GM23338 (cell line): Measurements from ENCODE around the gene IFNE. TPM values are rescaled to one million over a fixed set of nuclear protein-coding genes. Genes with fewer than 3 reads are reported as not detected.

Experiments used
- ATAC-seq: fragments of 200-7000 bp; cut with Tn5 transposase; 3 replicates; pipeline ENCODE4 v1.9.1; 2020
- DNase-seq: peaks from one replicate; pipeline ENCODE4 v3.0.0-alpha.2; 2015; ENCODE audit warnings: low spot score
- H2AFZ ChIP-seq: fragments of 200-600 bp; sonication (generic); 2 replicates; pipeline ENCODE4 v1.8.0; 2016; ENCODE audit warnings: antibody characterized with exemption, mild to moderate bottlenecking, moderate library complexity
- H3F3A ChIP-seq: fragments of 200-600 bp; sonication (generic); replicated peaks from 2 replicates; pipeline ENCODE4 v1.8.0; 2017; ENCODE audit warnings: antibody characterized with exemption, mixed run types, low read depth
- H3K27ac ChIP-seq: fragments of 200-600 bp; sonication (generic); 2 replicates; pipeline ENCODE4 v1.6.1; 2016; ENCODE audit warnings: low read depth
- H3K27me3 ChIP-seq: fragments of 200-600 bp; sonication (generic); 2 replicates; pipeline ENCODE4 v1.8.0; 2016; ENCODE audit warnings: mild to moderate bottlenecking, mixed run types, moderate library complexity; ENCODE audit not compliant: insufficient read depth
- H3K36me3 ChIP-seq: fragments of 200-600 bp; sonication (generic); 2 replicates; pipeline ENCODE4 v1.8.0; 2016; ENCODE audit warnings: mild to moderate bottlenecking; ENCODE audit not compliant: insufficient read depth
- H3K4me1 ChIP-seq: fragments of 200-600 bp; sonication (generic); 2 replicates; pipeline ENCODE4 v1.8.0; 2016; ENCODE audit warnings: mild to moderate bottlenecking, moderate library complexity; ENCODE audit not compliant: insufficient read depth
- H3K4me2 ChIP-seq: fragments of 200-600 bp; sonication (generic); 2 replicates; pipeline ENCODE4 v1.7.1; 2017; ENCODE audit warnings: mixed run types
- H3K4me3 ChIP-seq: fragments of 200-600 bp; sonication (generic); 2 replicates; pipeline ENCODE4 v1.6.1; 2016; ENCODE audit warnings: mixed run types
- H3K79me2 ChIP-seq: fragments of 200-600 bp; sonication (generic); replicated peaks from 2 replicates; pipeline ENCODE4 v1.8.0; 2017; ENCODE audit warnings: mild to moderate bottlenecking; ENCODE audit not compliant: insufficient read depth
- H3K9me2 ChIP-seq: fragments of 200-600 bp; sonication (generic); 2 replicates; pipeline ENCODE4 v1.8.0; 2017; ENCODE audit not compliant: insufficient read depth
- H4K20me1 ChIP-seq: fragments of 200-600 bp; sonication (generic); replicated peaks from 2 replicates; pipeline ENCODE4 v1.8.0; 2017; ENCODE audit warnings: mild to moderate bottlenecking; ENCODE audit not compliant: insufficient read depth
- H3K27ac Mint-ChIP-seq: 2 replicates; pipeline ENCODE4 v1.8.0; 2020; ENCODE audit warnings: inconsistent platforms, mild to moderate bottlenecking, moderate library complexity, mixed read lengths
- H3K27me3 Mint-ChIP-seq: 3 replicates; pipeline ENCODE4 v1.8.0; 2022; ENCODE audit warnings: low read depth, mild to moderate bottlenecking, moderate library complexity, mixed read lengths, inconsistent platforms; ENCODE audit not compliant: insufficient read depth, poor library complexity
- H3K36me3 Mint-ChIP-seq: 3 replicates; pipeline ENCODE4 v1.8.0; 2021; ENCODE audit warnings: low read depth, mild to moderate bottlenecking, inconsistent platforms, moderate library complexity, mixed read lengths
- H3K4me1 Mint-ChIP-seq: 3 replicates; pipeline ENCODE4 v1.8.0; 2020; ENCODE audit warnings: mild to moderate bottlenecking, inconsistent platforms, mixed read lengths
- H3K4me3 Mint-ChIP-seq: 3 replicates; pipeline ENCODE4 v1.8.0; 2021; ENCODE audit warnings: moderate library complexity, mild to moderate bottlenecking, inconsistent platforms, mixed read lengths
- H3K9me3 Mint-ChIP-seq: 3 replicates; pipeline ENCODE4 v1.8.0; 2020; ENCODE audit warnings: moderate library complexity, mild to moderate bottlenecking, inconsistent platforms, mixed read lengths
- CREB1 ChIP-seq: fragments of 250-450 bp; sonication (Bioruptor Pico); IDR thresholded peaks from 2 replicates; pipeline ENCODE4 v1.5.0; 2020; ENCODE audit warnings: low read depth, mild to moderate bottlenecking, moderate library complexity
- EZH2phosphoT487 ChIP-seq: fragments of 200-600 bp; sonication (generic); IDR thresholded peaks from one replicate; pipeline ENCODE4 v1.8.1; 2018; ENCODE audit warnings: antibody characterized with exemption; ENCODE audit not compliant: unreplicated experiment
- JUNB ChIP-seq: IDR thresholded peaks from one replicate; pipeline ENCODE4 v1.6.1; 2016; ENCODE audit warnings: antibody characterized with exemption; ENCODE audit not compliant: unreplicated experiment
- NANOG ChIP-seq: IDR thresholded peaks from 2 replicates; pipeline ENCODE4 v1.6.1; 2016; ENCODE audit warnings: antibody characterized with exemption, borderline replicate concordance
- POLR2AphosphoS5 ChIP-seq: IDR thresholded peaks from 2 replicates; pipeline ENCODE4 v1.6.1; 2016; ENCODE audit warnings: antibody characterized with exemption, low read depth
- ZNF114 ChIP-seq: fragments of 250-450 bp; sonication (Bioruptor Pico); IDR thresholded peaks from 2 replicates; pipeline ENCODE4 v1.5.0; 2020; ENCODE audit warnings: mild to moderate bottlenecking, moderate library complexity
- ZNF331 ChIP-seq: fragments of 250-450 bp; sonication (Bioruptor Pico); IDR thresholded peaks from 2 replicates; pipeline ENCODE4 v1.5.0; 2020; ENCODE audit warnings: low read depth, mild to moderate bottlenecking, moderate library complexity
- polyA plus RNA-seq: library from polyadenylated mRNA; unstranded; fragments of >200 nt; fragmentation: Nextera tagmentation; extraction: Ambion mirVana; gene quantifications from 2 replicates; pipeline ENCODE4 v1.2.1, GENCODE V29; 2016
- total RNA-seq: library from RNA; depleted of rRNA; stranded (reverse); fragments of >200 nt; shearing (Covaris generic); gene quantifications from 2 replicates; pipeline ENCODE4 v1.2.3, GENCODE V29; 2014
- TF ChIP-seq, protein P1 (sequence below): fragments of 250-450 bp; sonication (Bioruptor Pico); IDR thresholded peaks from 2 replicates; pipeline ENCODE4 v1.5.0; 2020; ENCODE audit warnings: mild to moderate bottlenecking, moderate library complexity
- TF ChIP-seq, protein P2 (sequence below), 2 experiments: fragments of 200-600 bp in 1 of 2; sonication (generic) in 1 of 2; conservative IDR thresholded peaks; 2 replicates each; pipeline versions ENCODE4 v1.5.1 to v1.6.1; 2016 to 2017; ENCODE audit warnings: antibody characterized with exemption in 2 of 2, low read depth in 2 of 2, mild to moderate bottlenecking in 2 of 2, moderate library complexity in 1 of 2
- TF ChIP-seq, protein P3 (sequence below): IDR thresholded peaks from one replicate; pipeline ENCODE4 v1.6.1; 2018; ENCODE audit warnings: antibody characterized with exemption; ENCODE audit not compliant: unreplicated experiment

Gene IFNE
- total and polyA plus RNA-seq, 2 experiments from 2014 or later, result 0.21 TPM; not detected in 1

DNA sequence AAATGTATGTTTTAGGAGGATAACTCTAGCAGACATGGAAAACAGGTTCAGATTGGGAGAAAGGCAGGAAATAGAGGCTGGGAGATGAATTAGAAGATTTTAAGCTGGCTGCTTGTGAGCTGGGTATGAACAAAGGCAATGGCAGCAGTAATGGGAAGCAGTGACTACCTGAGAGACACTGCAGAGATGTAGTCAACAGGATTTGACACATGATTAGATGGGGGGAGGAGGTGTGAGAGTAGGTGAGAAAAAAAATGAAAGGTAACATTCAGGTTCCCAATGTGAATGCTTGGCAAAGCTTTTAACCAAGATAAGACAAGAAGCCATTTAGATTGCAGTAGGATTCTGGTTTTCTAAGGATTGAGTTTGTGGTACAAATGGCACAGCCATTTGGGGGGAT is 22.8 kb upstream of the IFNE start:
- H3K27me3 ChIP-seq, result no peaks in the 10 kb centered on the region
- no peaks in the 10 kb centered on the region for H3K27me3 Mint-ChIP-seq
- no peaks in the 10 kb centered on the region for H3K9me3 Mint-ChIP-seq
- peaks cover 10% of the 10 kb centered on the region for H3K4me1 Mint-ChIP-seq
- no peaks in the 10 kb centered on the region for H3K36me3 ChIP-seq
- no peak overlapping the region for H3K27ac Mint-ChIP-seq
- no peaks in the 10 kb centered on the region for H3K79me2 ChIP-seq
- H4K20me1 ChIP-seq, result no peaks in the 10 kb centered on the region; the same call in 1 of the 2 replicates
- no peak overlapping the region for H3K27ac ChIP-seq
- H3K4me3 ChIP-seq, result no peak overlapping the region
- DNase-seq (no peak), ATAC-seq (no peak)
- no peak overlapping the region for H2AFZ ChIP-seq
- no peak overlapping the region for H3K4me3 Mint-ChIP-seq
- peaks cover 31% of the 10 kb centered on the region for H3K4me1 ChIP-seq
- no peaks in the 10 kb centered on the region for H3K36me3 Mint-ChIP-seq
- no peaks in the 10 kb centered on the region for H3F3A ChIP-seq
- H3K4me2 ChIP-seq, result no peak overlapping the region
- TF ChIP-seq EZH2phosphoT487, result no peak
- no peak for TF ChIP-seq JUNB
- no peak for TF ChIP-seq ZNF331 (CRISPR knock-in tag)
- TF ChIP-seq, protein P1, sequence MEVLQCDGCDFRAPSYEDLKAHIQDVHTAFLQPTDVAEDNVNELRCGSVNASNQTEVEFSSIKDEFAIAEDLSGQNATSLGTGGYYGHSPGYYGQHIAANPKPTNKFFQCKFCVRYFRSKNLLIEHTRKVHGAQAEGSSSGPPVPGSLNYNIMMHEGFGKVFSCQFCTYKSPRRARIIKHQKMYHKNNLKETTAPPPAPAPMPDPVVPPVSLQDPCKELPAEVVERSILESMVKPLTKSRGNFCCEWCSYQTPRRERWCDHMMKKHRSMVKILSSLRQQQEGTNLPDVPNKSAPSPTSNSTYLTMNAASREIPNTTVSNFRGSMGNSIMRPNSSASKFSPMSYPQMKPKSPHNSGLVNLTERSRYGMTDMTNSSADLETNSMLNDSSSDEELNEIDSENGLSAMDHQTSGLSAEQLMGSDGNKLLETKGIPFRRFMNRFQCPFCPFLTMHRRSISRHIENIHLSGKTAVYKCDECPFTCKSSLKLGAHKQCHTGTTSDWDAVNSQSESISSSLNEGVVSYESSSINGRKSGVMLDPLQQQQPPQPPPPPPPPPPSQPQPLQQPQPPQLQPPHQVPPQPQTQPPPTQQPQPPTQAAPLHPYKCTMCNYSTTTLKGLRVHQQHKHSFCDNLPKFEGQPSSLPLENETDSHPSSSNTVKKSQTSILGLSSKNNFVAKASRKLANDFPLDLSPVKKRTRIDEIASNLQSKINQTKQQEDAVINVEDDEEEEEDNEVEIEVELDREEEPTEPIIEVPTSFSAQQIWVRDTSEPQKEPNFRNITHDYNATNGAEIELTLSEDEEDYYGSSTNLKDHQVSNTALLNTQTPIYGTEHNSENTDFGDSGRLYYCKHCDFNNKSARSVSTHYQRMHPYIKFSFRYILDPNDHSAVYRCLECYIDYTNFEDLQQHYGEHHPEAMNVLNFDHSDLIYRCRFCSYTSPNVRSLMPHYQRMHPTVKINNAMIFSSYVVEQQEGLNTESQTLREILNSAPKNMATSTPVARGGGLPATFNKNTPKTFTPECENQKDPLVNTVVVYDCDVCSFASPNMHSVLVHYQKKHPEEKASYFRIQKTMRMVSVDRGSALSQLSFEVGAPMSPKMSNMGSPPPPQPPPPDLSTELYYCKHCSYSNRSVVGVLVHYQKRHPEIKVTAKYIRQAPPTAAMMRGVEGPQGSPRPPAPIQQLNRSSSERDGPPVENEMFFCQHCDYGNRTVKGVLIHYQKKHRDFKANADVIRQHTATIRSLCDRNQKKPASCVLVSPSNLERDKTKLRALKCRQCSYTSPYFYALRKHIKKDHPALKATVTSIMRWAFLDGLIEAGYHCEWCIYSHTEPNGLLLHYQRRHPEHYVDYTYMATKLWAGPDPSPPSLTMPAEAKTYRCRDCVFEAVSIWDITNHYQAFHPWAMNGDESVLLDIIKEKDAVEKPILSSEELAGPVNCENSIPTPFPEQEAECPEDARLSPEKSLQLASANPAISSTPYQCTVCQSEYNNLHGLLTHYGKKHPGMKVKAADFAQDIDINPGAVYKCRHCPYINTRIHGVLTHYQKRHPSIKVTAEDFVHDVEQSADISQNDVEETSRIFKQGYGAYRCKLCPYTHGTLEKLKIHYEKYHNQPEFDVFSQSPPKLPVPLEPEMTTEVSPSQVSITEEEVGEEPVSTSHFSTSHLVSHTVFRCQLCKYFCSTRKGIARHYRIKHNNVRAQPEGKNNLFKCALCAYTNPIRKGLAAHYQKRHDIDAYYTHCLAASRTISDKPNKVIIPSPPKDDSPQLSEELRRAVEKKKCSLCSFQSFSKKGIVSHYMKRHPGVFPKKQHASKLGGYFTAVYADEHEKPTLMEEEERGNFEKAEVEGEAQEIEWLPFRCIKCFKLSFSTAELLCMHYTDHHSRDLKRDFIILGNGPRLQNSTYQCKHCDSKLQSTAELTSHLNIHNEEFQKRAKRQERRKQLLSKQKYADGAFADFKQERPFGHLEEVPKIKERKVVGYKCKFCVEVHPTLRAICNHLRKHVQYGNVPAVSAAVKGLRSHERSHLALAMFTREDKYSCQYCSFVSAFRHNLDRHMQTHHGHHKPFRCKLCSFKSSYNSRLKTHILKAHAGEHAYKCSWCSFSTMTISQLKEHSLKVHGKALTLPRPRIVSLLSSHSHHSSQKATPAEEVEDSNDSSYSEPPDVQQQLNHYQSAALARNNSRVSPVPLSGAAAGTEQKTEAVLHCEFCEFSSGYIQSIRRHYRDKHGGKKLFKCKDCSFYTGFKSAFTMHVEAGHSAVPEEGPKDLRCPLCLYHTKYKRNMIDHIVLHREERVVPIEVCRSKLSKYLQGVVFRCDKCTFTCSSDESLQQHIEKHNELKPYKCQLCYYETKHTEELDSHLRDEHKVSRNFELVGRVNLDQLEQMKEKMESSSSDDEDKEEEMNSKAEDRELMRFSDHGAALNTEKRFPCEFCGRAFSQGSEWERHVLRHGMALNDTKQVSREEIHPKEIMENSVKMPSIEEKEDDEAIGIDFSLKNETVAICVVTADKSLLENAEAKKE (CRISPR knock-in tag), result no peak
- TF ChIP-seq POLR2AphosphoS5, result no peak
- TF ChIP-seq NANOG, result no peak
- TF ChIP-seq CREB1, result no peak
- TF ChIP-seq, protein P2, sequence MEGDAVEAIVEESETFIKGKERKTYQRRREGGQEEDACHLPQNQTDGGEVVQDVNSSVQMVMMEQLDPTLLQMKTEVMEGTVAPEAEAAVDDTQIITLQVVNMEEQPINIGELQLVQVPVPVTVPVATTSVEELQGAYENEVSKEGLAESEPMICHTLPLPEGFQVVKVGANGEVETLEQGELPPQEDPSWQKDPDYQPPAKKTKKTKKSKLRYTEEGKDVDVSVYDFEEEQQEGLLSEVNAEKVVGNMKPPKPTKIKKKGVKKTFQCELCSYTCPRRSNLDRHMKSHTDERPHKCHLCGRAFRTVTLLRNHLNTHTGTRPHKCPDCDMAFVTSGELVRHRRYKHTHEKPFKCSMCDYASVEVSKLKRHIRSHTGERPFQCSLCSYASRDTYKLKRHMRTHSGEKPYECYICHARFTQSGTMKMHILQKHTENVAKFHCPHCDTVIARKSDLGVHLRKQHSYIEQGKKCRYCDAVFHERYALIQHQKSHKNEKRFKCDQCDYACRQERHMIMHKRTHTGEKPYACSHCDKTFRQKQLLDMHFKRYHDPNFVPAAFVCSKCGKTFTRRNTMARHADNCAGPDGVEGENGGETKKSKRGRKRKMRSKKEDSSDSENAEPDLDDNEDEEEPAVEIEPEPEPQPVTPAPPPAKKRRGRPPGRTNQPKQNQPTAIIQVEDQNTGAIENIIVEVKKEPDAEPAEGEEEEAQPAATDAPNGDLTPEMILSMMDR (conservative IDR thresholded peaks at IDR 0.05; ENCODE audit: low read depth in 2 of 2), result no peak
- TF ChIP-seq, protein P3, sequence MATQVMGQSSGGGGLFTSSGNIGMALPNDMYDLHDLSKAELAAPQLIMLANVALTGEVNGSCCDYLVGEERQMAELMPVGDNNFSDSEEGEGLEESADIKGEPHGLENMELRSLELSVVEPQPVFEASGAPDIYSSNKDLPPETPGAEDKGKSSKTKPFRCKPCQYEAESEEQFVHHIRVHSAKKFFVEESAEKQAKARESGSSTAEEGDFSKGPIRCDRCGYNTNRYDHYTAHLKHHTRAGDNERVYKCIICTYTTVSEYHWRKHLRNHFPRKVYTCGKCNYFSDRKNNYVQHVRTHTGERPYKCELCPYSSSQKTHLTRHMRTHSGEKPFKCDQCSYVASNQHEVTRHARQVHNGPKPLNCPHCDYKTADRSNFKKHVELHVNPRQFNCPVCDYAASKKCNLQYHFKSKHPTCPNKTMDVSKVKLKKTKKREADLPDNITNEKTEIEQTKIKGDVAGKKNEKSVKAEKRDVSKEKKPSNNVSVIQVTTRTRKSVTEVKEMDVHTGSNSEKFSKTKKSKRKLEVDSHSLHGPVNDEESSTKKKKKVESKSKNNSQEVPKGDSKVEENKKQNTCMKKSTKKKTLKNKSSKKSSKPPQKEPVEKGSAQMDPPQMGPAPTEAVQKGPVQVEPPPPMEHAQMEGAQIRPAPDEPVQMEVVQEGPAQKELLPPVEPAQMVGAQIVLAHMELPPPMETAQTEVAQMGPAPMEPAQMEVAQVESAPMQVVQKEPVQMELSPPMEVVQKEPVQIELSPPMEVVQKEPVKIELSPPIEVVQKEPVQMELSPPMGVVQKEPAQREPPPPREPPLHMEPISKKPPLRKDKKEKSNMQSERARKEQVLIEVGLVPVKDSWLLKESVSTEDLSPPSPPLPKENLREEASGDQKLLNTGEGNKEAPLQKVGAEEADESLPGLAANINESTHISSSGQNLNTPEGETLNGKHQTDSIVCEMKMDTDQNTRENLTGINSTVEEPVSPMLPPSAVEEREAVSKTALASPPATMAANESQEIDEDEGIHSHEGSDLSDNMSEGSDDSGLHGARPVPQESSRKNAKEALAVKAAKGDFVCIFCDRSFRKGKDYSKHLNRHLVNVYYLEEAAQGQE, result no peak
- TF ChIP-seq ZNF114 (CRISPR knock-in tag), result no peak
- H3K9me2 ChIP-seq, result no peaks in the 10 kb centered on the region
